Natural killer cell (primary cell): Measurements from ENCODE around the gene SHB. TPM values are rescaled to one million over a fixed set of nuclear protein-coding genes. Genes with fewer than 3 reads are reported as not detected.

Experiments used
- ATAC-seq, 3 donors: fragments of 150-1000 bp in 2 of 3; fragments of 200-7000 bp in 1 of 3; cut with Tn5 transposase; 1 replicate in 1 of 3; 2 replicates in 2 of 3; pipeline ENCODE4 v1.10.0; 2021; ENCODE audit warnings: mild to moderate bottlenecking in 2 of 3, moderate library complexity in 2 of 3
- DNase-seq, 2 donors: peaks; one replicate each; pipeline versions ENCODE4 v3.0.0 to v3.0.0-alpha.2; 2013 to 2021; ENCODE audit warnings: mixed read lengths in 1 of 2
- H3K27ac ChIP-seq: one replicate; pipeline ENCODE4 v1.5.1; 2013; ENCODE audit warnings: mild to moderate bottlenecking, low read length
- H3K27me3 ChIP-seq: one replicate; pipeline ENCODE4 v1.6.1; 2013; ENCODE audit warnings: low read length; ENCODE audit not compliant: control insufficient read depth, insufficient read depth
- H3K36me3 ChIP-seq: one replicate; pipeline ENCODE4 v1.6.1; 2013; ENCODE audit warnings: low read length; ENCODE audit not compliant: control insufficient read depth, insufficient read depth
- H3K4me1 ChIP-seq: one replicate; pipeline ENCODE4 v1.6.1; 2013; ENCODE audit warnings: low read length; ENCODE audit not compliant: control insufficient read depth, insufficient read depth
- H3K4me3 ChIP-seq: one replicate; pipeline ENCODE4 v1.5.1; 2013; ENCODE audit warnings: low read length
- H3K9me3 ChIP-seq: one replicate; pipeline ENCODE4 v1.6.1; 2013; ENCODE audit warnings: low read length; ENCODE audit not compliant: control insufficient read depth, insufficient read depth
- H3K27ac Mint-ChIP-seq, 2 donors: one replicate each; pipeline ENCODE4 v1.8.0; 2022; ENCODE audit warnings: mild to moderate bottlenecking in 2 of 2, mixed read lengths in 2 of 2, moderate library complexity in 1 of 2
- H3K27me3 Mint-ChIP-seq, 2 donors: one replicate each; pipeline ENCODE4 v1.8.0; 2022; ENCODE audit warnings: low read depth in 2 of 2, mixed read lengths in 2 of 2
- H3K36me3 Mint-ChIP-seq: one replicate; pipeline ENCODE4 v1.8.0; 2022; ENCODE audit warnings: mixed read lengths
- H3K4me1 Mint-ChIP-seq, 2 donors: one replicate each; pipeline ENCODE4 v1.8.0; 2022; ENCODE audit warnings: mixed read lengths in 2 of 2
- H3K4me3 Mint-ChIP-seq: one replicate; pipeline ENCODE4 v1.8.0; 2022; ENCODE audit warnings: mild to moderate bottlenecking, moderate library complexity, mixed read lengths
- H3K9me3 Mint-ChIP-seq, 2 donors: one replicate each; pipeline ENCODE4 v1.8.0; 2022; ENCODE audit warnings: mixed read lengths in 2 of 2
- WGBS: methylation state at CpG from one replicate; pipeline ENCODE4 v1.1.7; 2013; ENCODE audit warnings: missing lambda C conversion rate; ENCODE audit not compliant: insufficient coverage; 5-methylcytosine and 5-hydroxymethylcytosine counted together
- intact Hi-C: fragments of 100-400 bp; cut with micrococcal nuclease; formaldehyde crosslinking; loops from one replicate; pipeline ENCODE4 v1.14.2; 2022
- total RNA-seq, 4 donors: library from RNA; stranded (reverse); fragments of 120-200 nt in 1 of 4; gene quantifications; one replicate each; pipeline versions ENCODE4 v1.2.3 to v1.2.4, GENCODE V29; 2013 to 2022
- TF ChIP-seq, protein P1 (sequence below): fragments of 200-600 bp; IDR thresholded peaks from one replicate; pipeline ENCODE4 v1.8.0; 2022; ENCODE audit warnings: antibody characterized with exemption

Gene SHB
- total RNA-seq, 3 donors from 2014 or later (not counting 1 experiment from before 2014, with no cell fraction given) = 2.7 to 7.1 (median 2.9) TPM

DNA sequence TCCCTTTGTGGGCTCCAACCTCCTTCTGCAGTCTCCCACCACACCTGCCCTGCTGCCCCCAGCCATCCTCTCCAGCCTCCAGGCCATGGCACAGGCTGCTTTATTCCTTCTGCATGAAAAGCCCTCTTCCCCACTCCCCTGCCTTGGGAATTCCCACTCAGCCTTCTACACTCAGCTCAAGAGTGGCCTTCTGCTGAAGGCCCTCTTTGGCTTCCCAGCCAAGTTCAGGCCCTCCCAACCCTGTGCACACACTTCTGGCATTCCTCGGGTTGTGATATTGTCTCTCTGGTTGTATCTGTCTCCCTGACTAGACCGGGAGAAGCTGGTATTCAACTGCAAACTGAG, 5.7 kb downstream of the SHB start:
- no peaks in the 10 kb centered on the region for H3K9me3 ChIP-seq
- peaks cover 14% of the 10 kb centered on the region for H3K4me1 ChIP-seq
- Mint-ChIP-seq H3K4me1 (peaks cover 0 to 41% of the 10 kb centered on the region in 2 donors), H3K36me3 (no peaks in the 10 kb centered on the region), H3K4me3 (no peak overlapping the region), H3K9me3 (no peaks in the 10 kb centered on the region), H3K27ac (no peak overlapping the region), H3K27me3 (peaks cover 0 to 6% of the 10 kb centered on the region in 2 donors)
- DNase-seq (no peak), ATAC-seq (no peak)
- intact Hi-C loops = loop anchor here (10.0 kb wide), 1 partner anchor 99 kb away; no protein-coding TSS in a partner anchor
- H3K27me3 ChIP-seq = peaks cover 11% of the 10 kb centered on the region
- H3K36me3 ChIP-seq = no peaks in the 10 kb centered on the region
- 89% methylated on average over 2 of the region's 2 CpGs for WGBS
- no peak overlapping the region for H3K27ac ChIP-seq
- TF ChIP-seq, protein P1, sequence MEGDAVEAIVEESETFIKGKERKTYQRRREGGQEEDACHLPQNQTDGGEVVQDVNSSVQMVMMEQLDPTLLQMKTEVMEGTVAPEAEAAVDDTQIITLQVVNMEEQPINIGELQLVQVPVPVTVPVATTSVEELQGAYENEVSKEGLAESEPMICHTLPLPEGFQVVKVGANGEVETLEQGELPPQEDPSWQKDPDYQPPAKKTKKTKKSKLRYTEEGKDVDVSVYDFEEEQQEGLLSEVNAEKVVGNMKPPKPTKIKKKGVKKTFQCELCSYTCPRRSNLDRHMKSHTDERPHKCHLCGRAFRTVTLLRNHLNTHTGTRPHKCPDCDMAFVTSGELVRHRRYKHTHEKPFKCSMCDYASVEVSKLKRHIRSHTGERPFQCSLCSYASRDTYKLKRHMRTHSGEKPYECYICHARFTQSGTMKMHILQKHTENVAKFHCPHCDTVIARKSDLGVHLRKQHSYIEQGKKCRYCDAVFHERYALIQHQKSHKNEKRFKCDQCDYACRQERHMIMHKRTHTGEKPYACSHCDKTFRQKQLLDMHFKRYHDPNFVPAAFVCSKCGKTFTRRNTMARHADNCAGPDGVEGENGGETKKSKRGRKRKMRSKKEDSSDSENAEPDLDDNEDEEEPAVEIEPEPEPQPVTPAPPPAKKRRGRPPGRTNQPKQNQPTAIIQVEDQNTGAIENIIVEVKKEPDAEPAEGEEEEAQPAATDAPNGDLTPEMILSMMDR = no peak
- H3K4me3 ChIP-seq = no peak overlapping the region

DNA sequence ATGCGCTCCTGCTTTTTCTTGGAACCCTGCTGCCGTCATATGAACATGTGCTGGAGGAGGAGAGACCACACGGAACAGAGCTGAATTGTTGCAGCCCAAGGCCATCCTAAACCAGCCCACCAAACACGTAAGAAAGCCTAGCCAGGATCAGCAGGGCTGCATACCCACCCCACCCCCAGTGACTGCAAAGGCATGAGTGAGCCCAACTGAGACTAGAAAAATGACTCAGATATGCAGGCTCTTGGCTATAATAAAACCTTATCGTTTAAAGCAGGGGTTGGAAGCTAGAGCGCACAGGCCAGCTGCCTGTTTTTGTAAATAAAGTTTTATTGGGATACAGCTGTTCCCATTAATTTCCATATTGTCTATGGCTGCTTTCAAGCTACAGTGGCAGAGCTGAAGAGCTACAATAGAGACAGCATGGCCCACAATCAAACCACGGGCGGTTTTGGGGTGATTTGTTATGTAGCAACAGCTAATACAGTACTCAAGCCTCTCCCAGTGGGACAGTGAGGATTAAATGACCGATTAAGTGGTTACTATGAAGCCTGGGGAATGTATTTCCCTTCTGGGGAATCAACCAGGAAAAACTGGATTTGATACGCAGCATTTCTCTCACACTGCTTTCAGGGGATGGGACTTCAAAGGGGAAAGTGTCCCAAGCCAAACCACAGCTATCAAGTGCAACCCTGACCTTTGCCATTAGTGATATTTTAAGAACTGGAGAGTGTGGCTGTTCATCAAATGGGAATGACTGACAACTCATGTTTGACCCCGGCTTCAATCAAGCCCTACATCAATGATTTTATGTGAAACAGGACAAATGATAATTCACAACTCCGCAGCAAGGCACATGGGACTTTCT, 6.3 kb downstream of the SHB start:
- intact Hi-C loops = loop anchor here (10.0 kb wide), 1 partner anchor 98 kb away; no protein-coding TSS in a partner anchor
- ATAC-seq (no peak), DNase-seq (no peak)
- peaks cover 0 to 9% of the 10 kb centered on the region in 2 donors for H3K27me3 Mint-ChIP-seq
- Histone ChIP-seq H3K9me3 (no peaks in the 10 kb centered on the region), H3K27ac (no peak overlapping the region), H3K36me3 (no peaks in the 10 kb centered on the region), H3K27me3 (peaks cover 10% of the 10 kb centered on the region), H3K4me3 (no peak overlapping the region), H3K4me1 (peaks cover 10% of the 10 kb centered on the region)
- no peaks in the 10 kb centered on the region for H3K36me3 Mint-ChIP-seq
- H3K27ac Mint-ChIP-seq = no peak overlapping the region
- WGBS = 92% methylated on average over 12 of the region's 12 CpGs
- H3K9me3 Mint-ChIP-seq = no peaks in the 10 kb centered on the region
- TF ChIP-seq, protein P1 = no peak
- H3K4me3 Mint-ChIP-seq = no peak overlapping the region
- peaks cover 0 to 35% of the 10 kb centered on the region in 2 donors for H3K4me1 Mint-ChIP-seq

DNA sequence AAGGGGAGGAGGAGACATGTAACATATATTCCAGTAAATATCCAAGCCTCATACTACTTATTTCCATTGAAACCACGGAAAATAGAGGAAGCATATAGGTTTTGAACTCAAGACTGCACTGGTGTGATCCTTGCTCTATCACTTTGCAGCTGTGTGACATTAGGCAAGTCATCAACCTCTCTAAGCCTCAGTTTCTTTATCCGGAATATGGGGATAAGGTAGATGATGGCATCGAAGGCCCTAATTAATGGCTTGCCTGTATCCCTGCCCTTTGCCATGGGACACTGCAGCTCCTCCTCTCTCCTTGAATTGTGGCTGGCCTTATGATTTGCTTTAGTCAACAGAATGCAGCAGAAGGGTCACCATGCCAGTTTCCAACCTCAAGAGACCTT, 6.9 kb downstream of the SHB start:
- H3K9me3 ChIP-seq = no peaks in the 10 kb centered on the region
- no peak overlapping the region for H3K4me3 Mint-ChIP-seq
- H3K36me3 ChIP-seq = no peaks in the 10 kb centered on the region
- peaks cover 4% of the 10 kb centered on the region for H3K27me3 ChIP-seq
- H3K27me3 Mint-ChIP-seq = peaks cover 0 to 7% of the 10 kb centered on the region in 2 donors
- intact Hi-C loops = loop anchor here (10.0 kb wide), 1 partner anchor 97 kb away; no protein-coding TSS in a partner anchor
- H3K36me3 Mint-ChIP-seq = no peaks in the 10 kb centered on the region
- H3K27ac ChIP-seq = no peak overlapping the region
- ATAC-seq (no peak), DNase-seq (no peak)
- peaks cover 0 to 29% of the 10 kb centered on the region in 2 donors for H3K4me1 Mint-ChIP-seq
- no peak overlapping the region for H3K27ac Mint-ChIP-seq
- H3K4me1 ChIP-seq = peaks cover 4% of the 10 kb centered on the region
- TF ChIP-seq, protein P1 = no peak
- H3K4me3 ChIP-seq = no peak overlapping the region
- 95% methylated on average over 3 of the region's 3 CpGs for WGBS
- no peaks in the 10 kb centered on the region for H3K9me3 Mint-ChIP-seq
